ENCODE results near the gene CTU1. TPM values are rescaled to one million over a fixed set of nuclear protein-coding genes. Genes with fewer than 3 reads are reported as not detected.

Gene CTU1
- 5.2 to 11.6 TPM (median 9.9 TPM) in 5 replicates for total RNA-seq (2022; extraction: Qiagen RNA extraction)

DNA sequence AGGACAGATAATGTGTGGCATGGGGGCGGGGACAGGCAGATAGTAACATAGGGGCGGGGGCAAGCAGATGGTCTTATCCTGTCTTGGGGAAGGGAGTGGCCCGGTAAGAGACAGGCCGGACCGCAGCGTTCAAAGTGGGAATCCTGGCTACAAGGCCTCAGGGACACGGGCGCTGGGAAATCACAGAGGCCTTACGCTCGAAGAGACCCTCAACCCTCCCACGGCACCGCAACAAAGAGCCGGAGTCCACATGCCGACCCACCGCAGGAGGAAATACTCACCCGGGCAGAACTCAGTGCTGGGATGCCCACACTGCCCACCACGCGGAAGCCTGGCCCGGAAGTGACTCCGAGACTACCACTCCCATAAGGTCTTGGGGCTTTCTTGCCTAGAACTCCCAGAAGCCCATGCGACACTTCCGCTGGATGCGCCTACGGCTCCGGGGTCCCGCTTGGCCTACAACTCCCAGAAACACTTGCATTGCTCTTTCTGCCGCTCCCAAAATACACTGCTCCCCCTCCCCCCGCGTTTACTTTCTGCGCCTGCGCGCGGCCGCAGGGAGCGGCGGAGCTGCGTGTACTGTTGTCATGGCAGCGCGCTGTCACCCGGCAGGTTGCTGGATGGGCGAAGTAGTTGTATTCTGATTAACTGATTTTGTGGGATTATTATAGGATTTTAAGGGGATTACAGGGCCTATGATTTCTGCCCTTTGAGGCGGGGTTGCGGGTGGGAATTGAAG lies at the start of gene CTU1:
TSS of gene CTU1 (minus strand) at position 344 of the 739 bp plus-strand sequence. CDS start 3,840 bp downstream, outside the sequence.

DNA sequence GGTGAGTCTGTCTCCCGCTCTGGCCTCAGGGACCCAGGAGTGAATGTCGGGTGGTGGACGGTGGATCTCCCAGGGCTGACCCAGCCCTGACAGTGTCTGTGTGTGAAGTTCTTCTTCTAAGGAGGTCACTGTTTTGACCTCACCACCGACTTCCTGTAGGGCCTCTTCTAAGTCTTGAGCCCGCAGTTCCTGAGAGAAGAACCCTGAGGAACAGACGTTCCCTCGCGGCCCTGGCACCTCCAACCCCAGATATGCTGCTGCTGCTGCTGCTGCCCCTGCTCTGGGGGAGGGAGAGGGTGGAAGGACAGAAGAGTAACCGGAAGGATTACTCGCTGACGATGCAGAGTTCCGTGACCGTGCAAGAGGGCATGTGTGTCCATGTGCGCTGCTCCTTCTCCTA lies 33.9 kb upstream of the CTU1 start, which contains the start of gene SIGLEC7:
TSS of gene SIGLEC7 (plus strand) at position 183 of the 400 bp plus-strand sequence. CDS start at position 252, 69 bp downstream.

DNA sequence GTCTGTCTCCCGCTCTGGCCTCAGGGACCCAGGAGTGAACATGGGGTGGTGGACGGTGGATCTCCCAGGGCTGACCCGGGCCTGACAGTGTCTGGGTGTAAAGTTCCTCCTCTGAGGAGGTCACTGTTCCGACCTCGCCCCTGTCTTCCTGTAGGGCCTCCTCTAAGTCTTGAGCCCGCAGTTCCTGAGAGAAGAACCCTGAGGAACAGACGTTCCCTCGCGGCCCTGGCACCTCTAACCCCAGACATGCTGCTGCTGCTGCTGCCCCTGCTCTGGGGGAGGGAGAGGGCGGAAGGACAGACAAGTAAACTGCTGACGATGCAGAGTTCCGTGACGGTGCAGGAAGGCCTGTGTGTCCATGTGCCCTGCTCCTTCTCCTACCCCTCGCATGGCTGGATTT lies 16.5 kb upstream of the CTU1 start, which contains the start of gene SIGLEC9:
TSS of gene SIGLEC9 (plus strand) at position 178 of the 400 bp plus-strand sequence. CDS start at position 247, 69 bp downstream.

DNA sequence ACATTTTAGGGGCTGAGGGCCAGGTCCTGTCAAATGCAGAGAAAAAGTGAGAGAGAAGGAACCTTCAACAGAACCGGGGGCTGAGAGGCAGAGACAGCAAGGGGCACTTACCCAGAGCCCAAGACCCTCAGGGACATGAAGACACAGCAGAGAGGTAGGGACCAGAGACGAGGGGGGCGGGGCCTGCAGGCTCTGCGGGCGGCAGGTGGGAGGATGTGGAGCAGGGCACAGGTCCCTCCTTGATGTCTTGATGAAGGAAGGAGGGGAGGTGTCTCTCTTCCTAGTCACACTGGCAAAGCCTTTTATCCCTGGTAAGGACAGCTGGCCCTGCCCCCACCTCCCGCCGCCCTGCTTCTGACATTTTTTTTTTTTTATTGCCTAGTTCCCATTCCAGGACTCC lies 25.6 kb downstream of the CTU1 start, which contains the start of gene KLK14:
TSS of gene KLK14 (minus strand) at position 277 of the 400 bp plus-strand sequence. CDS start at position 4, 273 bp downstream.

DNA sequence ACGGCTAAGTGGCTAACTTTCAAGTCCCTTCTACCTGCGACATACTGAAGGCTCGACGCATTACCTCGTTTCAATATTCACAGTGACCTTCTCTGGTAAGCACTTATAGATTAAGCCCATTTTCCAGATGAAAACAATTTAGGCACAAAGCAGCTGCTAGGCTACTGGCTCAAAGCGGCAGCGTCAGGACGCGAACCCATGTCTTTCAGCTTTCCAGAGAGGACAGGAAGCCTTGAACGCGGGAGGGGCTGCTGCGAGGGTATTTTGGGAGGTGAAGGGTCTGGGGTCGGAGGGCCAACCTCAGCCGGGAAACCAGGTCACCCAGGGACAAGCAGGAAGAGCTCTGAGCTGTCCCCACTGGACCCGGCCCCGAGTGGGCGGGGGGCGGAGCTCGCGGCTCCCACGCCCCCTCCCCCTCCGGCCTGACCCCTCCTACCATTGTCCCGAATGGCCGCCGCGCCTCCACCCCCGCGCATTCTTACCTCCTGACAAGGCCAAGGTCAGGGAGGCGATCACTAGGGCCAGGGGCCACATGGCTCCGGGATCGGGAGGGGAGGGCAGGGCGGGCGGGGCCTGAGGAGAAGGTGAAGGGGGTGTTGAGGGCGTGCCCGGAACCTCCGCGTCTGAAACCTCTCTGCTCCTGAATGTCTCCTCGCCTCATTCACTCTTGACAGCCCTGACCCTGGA lies 43.5 kb downstream of the CTU1 start, which contains the start of gene KLK13:
TSS of gene KLK13 (minus strand) at position 559 of the 687 bp plus-strand sequence. CDS start at position 534, 25 bp downstream.

Other genes with a start within 250 kb of the CTU1 start
- gene KLK2, start 235.0 kb downstream of the CTU1 start, total RNA-seq (2022; extraction: Qiagen RNA extraction): 0.16 to 0.22 TPM in 2 of 5 replicates, not detected in the others
- gene KLK4, start 197.0 kb downstream of the CTU1 start, total RNA-seq (2022; extraction: Qiagen RNA extraction): 0.11 to 0.13 TPM in 2 of 5 replicates, not detected in the others
- 0.15 TPM in 1 of 5 replicates, not detected in the others for gene KLK5, start 155.4 kb downstream of the CTU1 start, total RNA-seq (2022; extraction: Qiagen RNA extraction)
- gene KLK6, start 138.8 kb downstream of the CTU1 start, total RNA-seq (2022; extraction: Qiagen RNA extraction): 0.15 to 0.56 TPM (median 0.21 TPM) in 5 replicates
- gene KLK7, start 124.5 kb downstream of the CTU1 start, total RNA-seq (2022; extraction: Qiagen RNA extraction): not detected in 5 replicates
- not detected in 5 replicates for gene KLK8, start 106.8 kb downstream of the CTU1 start, total RNA-seq (2022; extraction: Qiagen RNA extraction)
- 0.21 to 0.53 TPM (median 0.31 TPM) in 5 replicates for gene KLK10, start 88.7 kb downstream of the CTU1 start, total RNA-seq (2022; extraction: Qiagen RNA extraction)
- 0.12 TPM in 1 of 5 replicates, not detected in the others for gene KLK11, start 81.8 kb downstream of the CTU1 start, total RNA-seq (2022; extraction: Qiagen RNA extraction)
- not detected in 5 replicates for gene KLK12, start 73.4 kb downstream of the CTU1 start, total RNA-seq (2022; extraction: Qiagen RNA extraction)
- 0.09 to 0.14 TPM (median 0.12 TPM) in 3 of 5 replicates, not detected in the others for gene KLK13, start 43.3 kb downstream of the CTU1 start, total RNA-seq (2022; extraction: Qiagen RNA extraction)
- 0.26 to 0.54 TPM (median 0.39 TPM) in 4 of 5 replicates, not detected in the other for gene KLK14, start 25.5 kb downstream of the CTU1 start, total RNA-seq (2022; extraction: Qiagen RNA extraction)
- 0.05 to 0.07 TPM (median 0.05 TPM) in 4 of 5 replicates, not detected in the other for gene SIGLEC9, start 16.5 kb upstream of the CTU1 start, total RNA-seq (2022; extraction: Qiagen RNA extraction)
- not detected in 5 replicates for gene SIGLEC7, start 33.9 kb upstream of the CTU1 start, total RNA-seq (2022; extraction: Qiagen RNA extraction)
- 0.06 to 0.08 TPM (median 0.07 TPM) in 3 of 5 replicates, not detected in the others for gene CD33, start 116.7 kb upstream of the CTU1 start, total RNA-seq (2022; extraction: Qiagen RNA extraction)
- 0.08 TPM in 1 of 5 replicates, not detected in the others for gene SIGLECL1, start 142.7 kb upstream of the CTU1 start, total RNA-seq (2022; extraction: Qiagen RNA extraction)
- 0.06 to 0.13 TPM (median 0.07 TPM) in 4 of 5 replicates, not detected in the other for gene IGLON5, start 203.2 kb upstream of the CTU1 start, total RNA-seq (2022; extraction: Qiagen RNA extraction)
- 8.5 to 16.3 TPM (median 15.6 TPM) in 5 replicates for gene VSIG10L, start 233.7 kb upstream of the CTU1 start, total RNA-seq (2022; extraction: Qiagen RNA extraction)

Measured in A549 treated with dexamethasone at 1 μM for 4 hours (cell line).